ENCODE measurements around the gene MIPOL1. TPM values are rescaled to one million over a fixed set of nuclear protein-coding genes. Genes with fewer than 3 reads are reported as not detected.
"Not testable (repeated sequence)": the region's sequence is repeated elsewhere in the genome, so short reads cannot be mapped to it uniquely, and the experiment has no call there.

Gene MIPOL1
- total and polyA plus RNA-seq, 2 of the 4 experiments (the other 2 are of a cell fraction): 2.7 to 5.9 TPM

GRCh38 chr14:37397157-37397940 lies 199.6 kb downstream of the MIPOL1 start:
- H3K4ac ChIP-seq (ENCODE audit: low read depth, low read length); H3K9me3 ChIP-seq (ENCODE audit: control insufficient read depth, insufficient read depth, low read length); H2BK15ac ChIP-seq (ENCODE audit: low read depth, low read length); H2AFZ ChIP-seq (replicated peaks; ENCODE audit: low read length, poor library complexity); H3K4me1 ChIP-seq (ENCODE audit: control insufficient read depth, insufficient read depth, low read length); H3K9ac ChIP-seq (ENCODE audit: low read depth, low read length); H4K91ac ChIP-seq (ENCODE audit: insufficient read depth, low read depth, low read length); H2BK120ac ChIP-seq (ENCODE audit: low read depth, low read length); H3K9me1 ChIP-seq (ENCODE audit: insufficient read depth, low read length); H2BK5ac ChIP-seq (ENCODE audit: low read depth, low read length, poor library complexity, severe bottlenecking); H3K14ac ChIP-seq (replicated peaks; ENCODE audit: low read depth, low read length); H3K4me3 ChIP-seq (ENCODE audit: insufficient read depth, low read depth, low read length); BruUV-seq (replicated peaks); H3K79me1 ChIP-seq (ENCODE audit: low read depth in 1 of 2, low read length in 2 of 2); in situ Hi-C loops (cut with MboI; ENCODE audit: low sequenced_read_pairs); H2BK20ac ChIP-seq (ENCODE audit: low read depth, low read length); intact Hi-C loops (cut with micrococcal nuclease); ATAC-seq (ENCODE audit: low read depth); CTCF ChIA-PET; H4K5ac ChIP-seq (ENCODE audit: low read depth, low read length); H4K8ac ChIP-seq (ENCODE audit: low read depth in 2 of 2, low read length in 2 of 2); H3K56ac ChIP-seq (ENCODE audit: extremely low read depth, insufficient read depth, low read length); H3K18ac ChIP-seq (ENCODE audit: low read depth, low read length); H2AK9ac ChIP-seq (replicated peaks; ENCODE audit: low read depth, low read length, poor library complexity); H3K23ac ChIP-seq (ENCODE audit: low read depth, low read length); POLR2A ChIA-PET (ENCODE audit: unreplicated experiment); H3K4me2 ChIP-seq (ENCODE audit: low read depth, low read length); H3K36me3 ChIP-seq (ENCODE audit: control insufficient read depth, insufficient read depth, low read length); DNase-seq; H4K20me1 ChIP-seq (ENCODE audit: insufficient read depth, low read length); H3K27me3 ChIP-seq (ENCODE audit: control insufficient read depth, insufficient read depth, low read length); dilution Hi-C loops (cut with HindIII; ENCODE audit: low sequenced_read_pairs, unreplicated experiment); H3K27ac ChIP-seq (ENCODE audit: insufficient read depth, low read length); H2AK5ac ChIP-seq (ENCODE audit: low read depth, low read length): not testable (repeated sequence)
- WGBS, 2 experiments (ENCODE audit: extremely low coverage in 2 of 2, insufficient read length in 1 of 2): 80% methylated on average over 1 of the region's 8 CpGs; no CpG with 5 or more reads in 1 of the 2 experiments
